ENCODE data around the gene RPL15.

The RPL15 gene

GRCh38 chr3:23923786-23924185, 6.9 kb downstream of the RPL15 start:
- H3K27ac ChIP-seq: no peak overlapping the region
- DNase-seq (ENCODE audit: low read depth, low spot score): no peak

- no peak overlapping the region for H3K27ac ChIP-seq
- no peak for DNase-seq (ENCODE audit: low read depth, low spot score)
Measured at GRCh38 chr3:23926246-23926645, 9.3 kb downstream of the RPL15 start.

GRCh38 chr3:23926736-23927135, 9.8 kb downstream of the RPL15 start:
- DNase-seq (ENCODE audit: low read depth, low spot score): no peak

GRCh38 chr3:23928524-23928923, 11.6 kb downstream of the RPL15 start:
- peak overlapping the region; percentile 56 for H3K27ac ChIP-seq
- DNase-seq (ENCODE audit: low read depth, low spot score): no peak

More at GRCh38 chr3:23926736-23927135, 9.8 kb downstream of the RPL15 start:
- H3K27ac ChIP-seq: no peak overlapping the region

GRCh38 chr3:23931597-23931996, 14.7 kb downstream of the RPL15 start:
- no peak for DNase-seq (ENCODE audit: low read depth, low spot score)
- no peak overlapping the region for H3K27ac ChIP-seq

- H3K27ac ChIP-seq: no peak overlapping the region
- no peak for DNase-seq (ENCODE audit: low read depth, low spot score)
Measured at GRCh38 chr3:23932571-23932970, 15.6 kb downstream of the RPL15 start.

GRCh38 chr3:23934253-23934652, 17.3 kb downstream of the RPL15 start:
- no peak for DNase-seq (ENCODE audit: low read depth, low spot score)
- no peak overlapping the region for H3K27ac ChIP-seq

- DNase-seq (ENCODE audit: low read depth, low spot score): no peak
- no peak overlapping the region for H3K27ac ChIP-seq
Measured at GRCh38 chr3:23937296-23937695, 20.4 kb downstream of the RPL15 start.

GRCh38 chr3:23938688-23939087, 21.8 kb downstream of the RPL15 start:
- H3K27ac ChIP-seq: no peak overlapping the region
- DNase-seq (ENCODE audit: low read depth, low spot score): no peak

- no peak for DNase-seq (ENCODE audit: low read depth, low spot score)
- H3K27ac ChIP-seq: no peak overlapping the region
Measured at GRCh38 chr3:23940775-23941174, 23.8 kb downstream of the RPL15 start.

- DNase-seq (ENCODE audit: low read depth, low spot score): no peak
- no peak overlapping the region for H3K27ac ChIP-seq
Measured at GRCh38 chr3:23941440-23941839, 24.5 kb downstream of the RPL15 start.

- H3K27ac ChIP-seq: no peak overlapping the region
- DNase-seq (ENCODE audit: low read depth, low spot score): no peak
Measured at GRCh38 chr3:23942546-23942945, 25.6 kb downstream of the RPL15 start.

- H3K27ac ChIP-seq: no peak overlapping the region
- DNase-seq (ENCODE audit: low read depth, low spot score): no peak
Measured at GRCh38 chr3:23944007-23944783, 27.3 kb downstream of the RPL15 start.

GRCh38 chr3:23944861-23945662, 28.1 kb downstream of the RPL15 start, which contains the start of gene NR1D2:
NR1D2 (plus strand) TSS chr3:23945286; CDS start chr3:23945579, 293 bp downstream.
- no peak for DNase-seq (ENCODE audit: low read depth, low spot score)
- peak within 1 kb of the TSS; percentile 85 for H3K27ac ChIP-seq

- peak overlapping the region; percentile 85 for H3K27ac ChIP-seq
- no peak for DNase-seq (ENCODE audit: low read depth, low spot score)
Measured at GRCh38 chr3:23945663-23945912, 28.7 kb downstream of the RPL15 start.

GRCh38 chr3:23945913-23946687, 29.2 kb downstream of the RPL15 start:
- no peak for DNase-seq (ENCODE audit: low read depth, low spot score)
- H3K27ac ChIP-seq: peak overlapping the region; percentile 85

GRCh38 chr3:23948761-23949160, 31.8 kb downstream of the RPL15 start:
- H3K27ac ChIP-seq: no peak overlapping the region

GRCh38 chr3:23949784-23950183, 32.9 kb downstream of the RPL15 start:
- no peak for DNase-seq (ENCODE audit: low read depth, low spot score)
- no peak overlapping the region for H3K27ac ChIP-seq

More at GRCh38 chr3:23948761-23949160, 31.8 kb downstream of the RPL15 start:
- no peak for DNase-seq (ENCODE audit: low read depth, low spot score)

GRCh38 chr3:23950293-23950692, 33.4 kb downstream of the RPL15 start:
- no peak for DNase-seq (ENCODE audit: low read depth, low spot score)
- no peak overlapping the region for H3K27ac ChIP-seq

- DNase-seq (ENCODE audit: low read depth, low spot score): no peak
- no peak overlapping the region for H3K27ac ChIP-seq
Measured at GRCh38 chr3:23952646-23953045, 35.7 kb downstream of the RPL15 start.

GRCh38 chr3:23953523-23953922, 36.6 kb downstream of the RPL15 start:
- no peak for DNase-seq (ENCODE audit: low read depth, low spot score)
- no peak overlapping the region for H3K27ac ChIP-seq

Data from epithelial cell of prostate (primary cell).